HG02588 (cell line): Measurements from ENCODE around the gene FOXJ1.

Experiments
- ATAC-seq: cut with Tn5 transposase; IDR thresholded peaks from one replicate; pipeline ENCODE4 v1.9.1; 2021; ENCODE audit warnings: mild to moderate bottlenecking, moderate library complexity; ENCODE audit not compliant: unreplicated experiment

Gene FOXJ1

GRCh38 chr17:76160896-76161528 lies 20.0 kb upstream of the FOXJ1 start:
- no peak for ATAC-seq

GRCh38 chr17:76159157-76159556 lies 18.1 kb upstream of the FOXJ1 start:
- ATAC-seq = no peak

- no peak for ATAC-seq
Observed at GRCh38 chr17:76157759-76158158, 16.7 kb upstream of the FOXJ1 start.

- no peak for ATAC-seq
Observed at GRCh38 chr17:76156662-76156991, 15.6 kb upstream of the FOXJ1 start.

GRCh38 chr17:76155988-76156661 lies 15.1 kb upstream of the FOXJ1 start:
- ATAC-seq = no peak

GRCh38 chr17:76154936-76155845 lies 14.1 kb upstream of the FOXJ1 start:
- no peak for ATAC-seq

GRCh38 chr17:76154292-76154691 lies 13.2 kb upstream of the FOXJ1 start:
- ATAC-seq = no peak

GRCh38 chr17:76153640-76154039 lies 12.6 kb upstream of the FOXJ1 start:
- ATAC-seq = no peak

GRCh38 chr17:76153202-76153601 lies 12.2 kb upstream of the FOXJ1 start:
- no peak for ATAC-seq

- no peak for ATAC-seq
Observed at GRCh38 chr17:76152591-76152990, 11.5 kb upstream of the FOXJ1 start.

GRCh38 chr17:76151896-76152454 lies 10.9 kb upstream of the FOXJ1 start:
- ATAC-seq = no peak

- no peak for ATAC-seq
Observed at GRCh38 chr17:76150712-76151622, 9.9 kb upstream of the FOXJ1 start.

GRCh38 chr17:76149214-76149613 lies 8.2 kb upstream of the FOXJ1 start:
- no peak for ATAC-seq

GRCh38 chr17:76148015-76148326 lies 6.9 kb upstream of the FOXJ1 start:
- no peak for ATAC-seq

- ATAC-seq = no peak
Observed at GRCh38 chr17:76147211-76148014, 6.4 kb upstream of the FOXJ1 start.

GRCh38 chr17:76146053-76146851 lies 5.2 kb upstream of the FOXJ1 start:
- ATAC-seq = no peak

GRCh38 chr17:76145231-76146052 lies 4.4 kb upstream of the FOXJ1 start:
- ATAC-seq = no peak

GRCh38 chr17:76142585-76143041 lies 1.6 kb upstream of the FOXJ1 start:
- ATAC-seq = no peak
